NB4 (cell line): ENCODE data around the gene TRPC4AP.

ENCODE experiments used
- DNase-seq: peaks from one replicate; pipeline ENCODE4 v3.0.0; 2010; ENCODE audit warnings: low read depth
- H3K4me3 ChIP-seq: one replicate; pipeline ENCODE4 v1.5.1; 2011; ENCODE audit warnings: mild to moderate bottlenecking, low read depth, low read length, moderate library complexity
- CTCF ChIP-seq: IDR thresholded peaks from one replicate; pipeline ENCODE4 v1.5.1; 2012; ENCODE audit warnings: low read depth, low read length
- MAX ChIP-seq: IDR thresholded peaks from 2 replicates; pipeline ENCODE4 v1.6.1; 2011; ENCODE audit warnings: low read depth, low read length
- MYC ChIP-seq: IDR thresholded peaks from 2 replicates; pipeline ENCODE4 v1.6.1; 2011; ENCODE audit warnings: low read depth, low read length
- POLR2A ChIP-seq: IDR thresholded peaks from 2 replicates; pipeline ENCODE4 v1.6.1; 2011; ENCODE audit warnings: mild to moderate bottlenecking; ENCODE audit not compliant: insufficient read length; ENCODE audit errors: extremely low read depth

TRPC4AP gene

GRCh38 chr20:34980543-34981233 lies 111.9 kb downstream of the TRPC4AP start:
- DNase-seq: no peak

GRCh38 chr20:34979366-34980153 lies 113.0 kb downstream of the TRPC4AP start:
- no peak overlapping the region for H3K4me3 ChIP-seq
- no peak for DNase-seq
- TF ChIP-seq MAX (no peak), MYC (no peak), POLR2A (no peak), CTCF (no peak)

More at GRCh38 chr20:34980543-34981233, 111.9 kb downstream of the TRPC4AP start:
- no peak overlapping the region for H3K4me3 ChIP-seq
- TF ChIP-seq MAX (no peak), MYC (no peak), POLR2A (no peak), CTCF (no peak)

GRCh38 chr20:34978092-34978744 lies 114.4 kb downstream of the TRPC4AP start:
- DNase-seq: no peak
- H3K4me3 ChIP-seq: no peak overlapping the region
- TF ChIP-seq POLR2A (no peak), MAX (no peak), MYC (no peak), CTCF (no peak)

GRCh38 chr20:34977365-34978091 lies 115.1 kb downstream of the TRPC4AP start:
- TF ChIP-seq MYC (no peak), POLR2A (no peak), CTCF (no peak), MAX (no peak)
- H3K4me3 ChIP-seq: no peak overlapping the region

GRCh38 chr20:34976286-34976685 lies 116.3 kb downstream of the TRPC4AP start:
- H3K4me3 ChIP-seq: no peak overlapping the region
- TF ChIP-seq MYC (no peak), POLR2A (no peak), CTCF (no peak), MAX (no peak)
- no peak for DNase-seq

More at GRCh38 chr20:34977365-34978091, 115.1 kb downstream of the TRPC4AP start:
- no peak for DNase-seq
